ENCODE data around the gene LINC01488.

DNA sequence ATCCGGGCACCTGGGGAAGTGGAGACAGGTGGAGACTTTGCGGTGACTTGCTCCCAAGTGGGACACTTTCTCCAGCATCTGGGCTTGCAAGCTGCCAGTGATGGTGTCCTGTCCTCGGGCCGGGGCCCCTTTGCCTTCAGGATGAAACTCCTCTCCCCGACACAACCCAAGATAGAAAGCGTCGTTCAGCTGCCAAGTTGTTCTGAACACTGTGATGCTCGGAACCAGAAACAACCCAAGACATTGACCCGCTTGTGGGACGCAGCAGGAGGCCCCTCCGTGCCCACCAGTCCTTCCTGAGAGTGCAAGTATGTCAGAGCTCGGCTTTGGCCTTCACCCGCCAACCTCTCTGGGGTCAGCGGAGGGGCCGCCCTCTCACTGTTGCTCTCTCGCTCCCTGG lies 31.3 kb downstream of the LINC01488 start:
- TF ChIP-seq, protein P1, sequence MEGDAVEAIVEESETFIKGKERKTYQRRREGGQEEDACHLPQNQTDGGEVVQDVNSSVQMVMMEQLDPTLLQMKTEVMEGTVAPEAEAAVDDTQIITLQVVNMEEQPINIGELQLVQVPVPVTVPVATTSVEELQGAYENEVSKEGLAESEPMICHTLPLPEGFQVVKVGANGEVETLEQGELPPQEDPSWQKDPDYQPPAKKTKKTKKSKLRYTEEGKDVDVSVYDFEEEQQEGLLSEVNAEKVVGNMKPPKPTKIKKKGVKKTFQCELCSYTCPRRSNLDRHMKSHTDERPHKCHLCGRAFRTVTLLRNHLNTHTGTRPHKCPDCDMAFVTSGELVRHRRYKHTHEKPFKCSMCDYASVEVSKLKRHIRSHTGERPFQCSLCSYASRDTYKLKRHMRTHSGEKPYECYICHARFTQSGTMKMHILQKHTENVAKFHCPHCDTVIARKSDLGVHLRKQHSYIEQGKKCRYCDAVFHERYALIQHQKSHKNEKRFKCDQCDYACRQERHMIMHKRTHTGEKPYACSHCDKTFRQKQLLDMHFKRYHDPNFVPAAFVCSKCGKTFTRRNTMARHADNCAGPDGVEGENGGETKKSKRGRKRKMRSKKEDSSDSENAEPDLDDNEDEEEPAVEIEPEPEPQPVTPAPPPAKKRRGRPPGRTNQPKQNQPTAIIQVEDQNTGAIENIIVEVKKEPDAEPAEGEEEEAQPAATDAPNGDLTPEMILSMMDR (IDR thresholded peaks at IDR 0.05), result no peak
- no peak for TF ChIP-seq POLR2AphosphoS5 (IDR thresholded peaks at IDR 0.05)

Measured in prostate gland (tissue), 2 donors.